ENCODE data around the gene CNRIP1. TPM values are rescaled to one million over a fixed set of nuclear protein-coding genes. Genes with fewer than 3 reads are reported as not detected.

Gene CNRIP1, protein sequence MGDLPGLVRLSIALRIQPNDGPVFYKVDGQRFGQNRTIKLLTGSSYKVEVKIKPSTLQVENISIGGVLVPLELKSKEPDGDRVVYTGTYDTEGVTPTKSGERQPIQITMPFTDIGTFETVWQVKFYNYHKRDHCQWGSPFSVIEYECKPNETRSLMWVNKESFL
- not detected in 2 replicates for total RNA-seq

DNA sequence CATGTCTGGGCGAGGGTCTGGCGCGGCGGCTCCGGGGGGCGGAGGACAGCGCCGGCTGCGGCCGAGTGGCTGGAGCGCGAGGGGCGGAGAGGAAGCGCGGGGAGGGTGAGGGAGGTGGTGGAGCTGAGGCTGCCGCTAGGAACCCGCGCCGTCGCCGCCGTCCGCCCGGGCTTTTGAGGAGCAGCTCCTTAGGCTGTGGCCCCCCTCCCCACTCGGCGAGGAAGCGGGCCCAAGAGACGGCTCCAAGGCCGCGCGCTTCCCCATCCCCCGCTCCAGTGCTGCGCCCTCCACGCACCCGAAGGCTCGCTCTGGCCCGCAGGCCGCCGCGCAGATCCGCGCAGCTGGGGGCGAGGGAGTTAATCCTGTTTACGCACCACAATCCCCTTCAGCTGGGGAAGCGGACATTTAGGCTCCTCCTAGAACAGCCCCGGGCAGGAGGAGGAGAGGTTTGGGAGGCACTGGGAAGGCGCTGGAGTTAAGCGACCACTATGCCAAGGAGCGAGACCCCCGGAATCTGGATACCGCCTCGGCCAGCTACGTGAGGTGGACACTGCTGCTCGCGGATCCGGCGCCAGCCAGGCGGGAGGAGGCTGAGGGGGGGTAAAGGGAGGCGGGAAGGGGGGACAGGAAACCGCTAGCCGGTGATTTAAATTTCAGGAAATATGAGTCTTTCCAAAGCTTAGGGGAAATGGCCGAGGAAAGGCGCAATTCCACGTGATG lies at the start of gene CNRIP1:
Gene CNRIP1, minus strand, starts transcription at position 552 of the 720 bp plus-strand sequence. Its CDS starts 549 bp downstream, at position 3.

DNA sequence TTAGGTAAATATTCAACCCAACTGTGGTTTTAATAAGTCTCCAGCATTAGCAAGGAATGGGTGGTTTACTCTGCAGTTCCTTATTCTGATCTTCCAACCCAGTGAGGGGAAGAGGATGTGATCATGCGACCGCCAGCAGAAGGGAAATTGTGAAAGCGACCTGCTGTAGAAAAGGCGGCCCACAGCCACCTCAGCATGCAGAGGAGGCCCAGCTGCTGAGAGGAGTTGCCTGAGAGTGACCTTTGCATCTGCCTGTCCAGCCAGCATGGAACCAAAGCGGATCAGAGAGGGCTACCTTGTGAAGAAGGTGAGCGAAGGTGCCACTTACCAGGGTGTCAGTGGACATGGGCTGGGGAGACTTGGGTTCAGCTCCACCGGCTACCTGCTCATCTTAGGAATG lies 45.3 kb upstream of the CNRIP1 start, which contains the start of gene PLEK:
Gene PLEK, plus strand, starts transcription at position 196 of the 400 bp plus-strand sequence. Its CDS starts 70 bp downstream, at position 266.

DNA sequence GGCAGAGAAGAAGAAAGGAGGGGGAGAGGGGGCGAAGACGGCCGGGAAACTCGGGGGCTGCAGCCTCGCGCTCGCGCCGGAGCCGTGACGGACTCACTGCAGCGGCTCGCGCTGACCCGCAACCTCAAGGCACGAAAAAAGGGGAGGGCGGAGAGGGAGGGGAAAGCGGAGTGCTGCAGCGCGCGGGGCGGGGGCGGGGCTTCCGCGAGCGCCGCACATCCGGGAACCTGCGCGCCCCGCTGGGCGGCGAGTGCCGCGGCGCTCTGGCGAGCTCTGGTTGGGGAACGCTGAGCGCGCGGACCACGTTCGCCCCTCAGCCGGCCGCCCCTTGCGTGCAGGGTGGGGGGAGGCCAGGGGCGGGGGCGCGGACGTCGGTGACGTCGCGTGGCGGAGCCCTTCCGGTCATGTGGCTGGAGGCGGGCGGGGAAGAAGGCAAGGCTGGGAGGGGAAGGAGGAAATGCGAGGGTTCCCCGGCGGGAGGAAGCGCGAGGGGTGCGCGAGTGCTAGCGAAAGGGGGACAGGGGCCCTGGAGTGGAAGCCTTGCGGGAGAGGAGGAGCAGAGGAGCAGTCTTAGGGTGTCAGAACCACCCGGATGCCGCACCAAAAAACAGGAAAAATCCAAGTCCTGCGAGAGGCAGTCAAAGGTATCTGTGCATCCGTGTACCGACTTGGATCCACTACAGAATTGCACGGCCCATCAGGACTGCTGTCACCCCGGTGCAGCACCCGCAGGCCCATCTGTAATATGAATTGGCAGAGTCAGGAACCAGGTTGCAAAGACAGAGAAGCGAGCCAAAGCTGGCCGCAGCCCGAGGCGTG lies 67.1 kb downstream of the CNRIP1 start, which contains the start of gene PPP3R1:
Gene PPP3R1, minus strand, starts transcription at position 133 of the 819 bp plus-strand sequence. CDS start 405 bp downstream, outside the sequence.

Other genes with a start within 250 kb of the CNRIP1 start
- 29.0 and 31.2 TPM in 2 replicates for gene PNO1, start 162.1 kb downstream of the CNRIP1 start, total RNA-seq
- gene PPP3R1, start 67.4 kb downstream of the CNRIP1 start, total RNA-seq = 38.3 and 43.8 TPM in 2 replicates
- not detected in 2 replicates for gene PLEK, start 45.3 kb upstream of the CNRIP1 start, total RNA-seq
- 0.68 and 1.00 TPM in 2 replicates for gene FBXO48, start 147.3 kb upstream of the CNRIP1 start, total RNA-seq
- gene APLF, start 147.6 kb upstream of the CNRIP1 start, total RNA-seq = 4.1 and 8.7 TPM in 2 replicates

All from nasal cavity respiratory epithelium epithelial cell of viscerocranial mucosa (primary cell).